Measurements from ENCODE around the gene OR6B1. TPM values are rescaled to one million over a fixed set of nuclear protein-coding genes. Genes with fewer than 3 reads are reported as not detected.
"Not testable (repeated sequence)": the region's sequence is repeated elsewhere in the genome, so short reads cannot be mapped to it uniquely, and the experiment has no call there.

The OR6B1 gene
- total RNA-seq, 1 donor from 2014 or later: not detected

- no peak overlapping the region for H3K4me3 ChIP-seq (ENCODE audit: low read depth, low read length)
- no peaks in the 10 kb centered on the region for H3K27me3 ChIP-seq (ENCODE audit: control insufficient read depth, insufficient read depth, low read length)
- H3K36me3 ChIP-seq (ENCODE audit: control insufficient read depth, insufficient read depth, low read length): no peaks in the 10 kb centered on the region
- no peak for TF ChIP-seq CTCF (IDR thresholded peaks at IDR 0.05; ENCODE audit: insufficient read depth, low read length, poor library complexity, severe bottlenecking)
- DNase-seq (ENCODE audit: low read depth): no peak
Measured at GRCh38 chr7:144006029-144006691, 6.0 kb downstream of the OR6B1 start.

GRCh38 chr7:144006692-144007042, 6.5 kb downstream of the OR6B1 start:
- H3K27me3 ChIP-seq (ENCODE audit: control insufficient read depth, insufficient read depth, low read length): no peaks in the 10 kb centered on the region
- no peak overlapping the region for H3K4me3 ChIP-seq (ENCODE audit: low read depth, low read length)
- TF ChIP-seq CTCF (IDR thresholded peaks at IDR 0.05; ENCODE audit: insufficient read depth, low read length, poor library complexity, severe bottlenecking): no peak
- DNase-seq (ENCODE audit: low read depth): no peak
- no peaks in the 10 kb centered on the region for H3K36me3 ChIP-seq (ENCODE audit: control insufficient read depth, insufficient read depth, low read length)

GRCh38 chr7:144009361-144009760, 9.2 kb downstream of the OR6B1 start:
- DNase-seq (ENCODE audit: low read depth): no peak
- no peak for TF ChIP-seq CTCF (IDR thresholded peaks at IDR 0.05; ENCODE audit: insufficient read depth, low read length, poor library complexity, severe bottlenecking)
- H3K4me3 ChIP-seq (ENCODE audit: low read depth, low read length): no peak overlapping the region
- H3K36me3 ChIP-seq (ENCODE audit: control insufficient read depth, insufficient read depth, low read length): no peaks in the 10 kb centered on the region
- no peaks in the 10 kb centered on the region for H3K27me3 ChIP-seq (ENCODE audit: control insufficient read depth, insufficient read depth, low read length)

GRCh38 chr7:144010061-144010460, 9.9 kb downstream of the OR6B1 start:
- H3K36me3 ChIP-seq (ENCODE audit: control insufficient read depth, insufficient read depth, low read length); H3K27me3 ChIP-seq (ENCODE audit: control insufficient read depth, insufficient read depth, low read length); H3K4me3 ChIP-seq (ENCODE audit: low read depth, low read length); DNase-seq (ENCODE audit: low read depth): not testable (repeated sequence)

- H3K4me3 ChIP-seq (ENCODE audit: low read depth, low read length); DNase-seq (ENCODE audit: low read depth); H3K36me3 ChIP-seq (ENCODE audit: control insufficient read depth, insufficient read depth, low read length); H3K27me3 ChIP-seq (ENCODE audit: control insufficient read depth, insufficient read depth, low read length): not testable (repeated sequence)
Measured at GRCh38 chr7:144010821-144011220, 10.7 kb downstream of the OR6B1 start.

- no peak for DNase-seq (ENCODE audit: low read depth)
- no peak for TF ChIP-seq CTCF (IDR thresholded peaks at IDR 0.05; ENCODE audit: insufficient read depth, low read length, poor library complexity, severe bottlenecking)
- Histone ChIP-seq H3K27me3 (ENCODE audit: control insufficient read depth, insufficient read depth, low read length) (no peaks in the 10 kb centered on the region), H3K36me3 (ENCODE audit: control insufficient read depth, insufficient read depth, low read length) (no peaks in the 10 kb centered on the region), H3K4me3 (ENCODE audit: low read depth, low read length) (no peak overlapping the region)
Measured at GRCh38 chr7:144011458-144012230, 11.5 kb downstream of the OR6B1 start.

- DNase-seq (ENCODE audit: low read depth): no peak
- H3K27me3 ChIP-seq (ENCODE audit: control insufficient read depth, insufficient read depth, low read length): no peaks in the 10 kb centered on the region
- no peak for TF ChIP-seq CTCF (IDR thresholded peaks at IDR 0.05; ENCODE audit: insufficient read depth, low read length, poor library complexity, severe bottlenecking)
- no peaks in the 10 kb centered on the region for H3K36me3 ChIP-seq (ENCODE audit: control insufficient read depth, insufficient read depth, low read length)
- no peak overlapping the region for H3K4me3 ChIP-seq (ENCODE audit: low read depth, low read length)
Measured at GRCh38 chr7:144018065-144018464, 17.9 kb downstream of the OR6B1 start.
